ENCODE results near the gene NCKAP5.

GRCh38 chr2:132953771-132954170 is 614.5 kb downstream of the NCKAP5 start:
- no peak for TF ChIP-seq TAF15 (IDR thresholded peaks at IDR 0.05; ENCODE audit: low read depth, low read length, poor library complexity, severe bottlenecking)
- no peak for TF ChIP-seq CTCF (CRISPR knock-in tag; IDR thresholded peaks at IDR 0.05)
- no peak for TF ChIP-seq EZH2 (conservative IDR thresholded peaks at IDR 0.05; ENCODE audit: low read depth, low read length)
- TF ChIP-seq REST (IDR thresholded peaks at IDR 0.05; ENCODE audit: borderline replicate concordance in 1 of 2, low read depth in 1 of 2, low read length in 2 of 2) = no peak
- no peak for TF ChIP-seq ZNF234 (CRISPR knock-in tag; conservative IDR thresholded peaks at IDR 0.05)
- no peak for TF ChIP-seq HCFC1 (IDR thresholded peaks at IDR 0.05; ENCODE audit: low read depth, low read length)

Measured in HepG2 (cell line).